ENCODE measurements around the gene RARA. TPM values are rescaled to one million over a fixed set of nuclear protein-coding genes. Genes with fewer than 3 reads are reported as not detected.

The RARA gene
- total and polyA plus RNA-seq, 12 donors, result 11.2 to 34.0 (median 18.9) TPM

DNA sequence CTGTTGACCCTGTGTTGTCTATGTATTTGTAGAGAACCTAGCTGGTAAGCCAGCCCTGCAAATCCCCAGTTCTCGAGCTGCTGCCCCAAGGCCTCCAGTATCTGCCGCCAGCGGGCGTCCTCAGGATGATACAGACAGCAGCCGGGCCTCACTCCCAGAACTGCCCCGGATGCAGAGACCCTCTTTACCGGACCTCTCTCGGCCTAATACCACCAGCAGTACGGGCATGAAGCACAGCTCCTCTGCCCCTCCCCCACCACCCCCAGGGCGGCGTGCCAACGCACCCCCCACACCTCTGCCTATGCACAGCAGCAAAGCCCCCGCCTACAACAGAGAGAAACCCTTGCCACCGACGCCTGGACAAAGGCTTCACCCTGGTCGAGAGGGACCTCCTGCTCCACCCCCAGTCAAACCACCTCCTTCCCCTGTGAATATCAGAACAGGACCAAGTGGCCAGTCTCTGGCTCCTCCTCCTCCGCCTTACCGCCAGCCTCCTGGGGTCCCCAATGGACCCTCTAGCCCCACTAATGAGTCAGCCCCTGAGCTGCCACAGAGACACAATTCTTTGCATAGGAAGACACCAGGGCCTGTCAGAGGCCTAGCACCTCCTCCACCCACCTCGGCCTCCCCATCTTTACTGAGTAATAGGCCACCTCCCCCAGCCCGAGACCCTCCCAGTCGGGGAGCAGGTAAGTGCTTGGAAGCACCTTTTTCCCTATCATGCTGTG is 44.4 kb upstream of the RARA start:
- H3K27ac ChIP-seq, result no peak overlapping the region
- ATAC-seq, result peak in 1 of 8 donors; percentile 13
- H3K4me1 ChIP-seq, result peaks cover 0 to 9% (median 0%) of the 10 kb centered on the region in 9 donors
- TF ChIP-seq, protein P1, sequence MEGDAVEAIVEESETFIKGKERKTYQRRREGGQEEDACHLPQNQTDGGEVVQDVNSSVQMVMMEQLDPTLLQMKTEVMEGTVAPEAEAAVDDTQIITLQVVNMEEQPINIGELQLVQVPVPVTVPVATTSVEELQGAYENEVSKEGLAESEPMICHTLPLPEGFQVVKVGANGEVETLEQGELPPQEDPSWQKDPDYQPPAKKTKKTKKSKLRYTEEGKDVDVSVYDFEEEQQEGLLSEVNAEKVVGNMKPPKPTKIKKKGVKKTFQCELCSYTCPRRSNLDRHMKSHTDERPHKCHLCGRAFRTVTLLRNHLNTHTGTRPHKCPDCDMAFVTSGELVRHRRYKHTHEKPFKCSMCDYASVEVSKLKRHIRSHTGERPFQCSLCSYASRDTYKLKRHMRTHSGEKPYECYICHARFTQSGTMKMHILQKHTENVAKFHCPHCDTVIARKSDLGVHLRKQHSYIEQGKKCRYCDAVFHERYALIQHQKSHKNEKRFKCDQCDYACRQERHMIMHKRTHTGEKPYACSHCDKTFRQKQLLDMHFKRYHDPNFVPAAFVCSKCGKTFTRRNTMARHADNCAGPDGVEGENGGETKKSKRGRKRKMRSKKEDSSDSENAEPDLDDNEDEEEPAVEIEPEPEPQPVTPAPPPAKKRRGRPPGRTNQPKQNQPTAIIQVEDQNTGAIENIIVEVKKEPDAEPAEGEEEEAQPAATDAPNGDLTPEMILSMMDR (IDR thresholded peaks at IDR 0.05), result no peak
- H3K4me3 ChIP-seq, result no peak overlapping the region
- H3K9me3 ChIP-seq, result no peaks in the 10 kb centered on the region
- peaks cover 0 to 100% (median 62%) of the 10 kb centered on the region in 9 donors for H3K36me3 ChIP-seq
- WGBS, 2 donors, result 81 to 84% methylated on average over 21 of the region's 21 CpGs
- H3K27me3 ChIP-seq, result no peaks in the 10 kb centered on the region
- intact Hi-C loops (cut with DNase I), result loop anchor here in 1 of 10 donors (10.0 kb wide), 1 partner anchor 260 kb away; no protein-coding TSS in a partner anchor
- no peak for DNase-seq

DNA sequence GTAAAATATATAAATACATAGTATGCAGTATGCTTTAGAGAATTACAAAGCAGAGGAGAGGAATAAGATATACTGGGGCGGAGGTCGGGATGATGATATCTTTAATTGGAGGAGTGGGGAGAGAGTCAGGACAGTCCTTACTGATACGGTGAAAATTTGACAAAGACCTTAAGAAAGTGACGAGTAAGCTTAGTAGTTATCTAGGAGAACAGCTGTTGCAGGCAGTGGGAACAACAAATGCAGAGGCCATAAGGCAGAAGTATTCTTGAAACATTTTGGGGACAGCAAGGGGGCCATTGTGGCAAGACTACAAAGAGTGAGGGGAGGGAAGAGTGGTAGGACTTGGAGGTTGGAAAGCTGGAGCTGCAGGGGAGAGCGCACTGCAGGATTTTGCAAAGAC is 43.6 kb upstream of the RARA start:
- H3K27ac ChIP-seq, result no peak overlapping the region
- TF ChIP-seq, protein P1 (IDR thresholded peaks at IDR 0.05), result no peak
- intact Hi-C loops (cut with DNase I), result loop anchor here in 1 of 10 donors (10.0 kb wide), 1 partner anchor 261 kb away; no protein-coding TSS in a partner anchor
- H3K36me3 ChIP-seq, result peaks cover 0 to 99% (median 58%) of the 10 kb centered on the region in 9 donors
- no peak for ATAC-seq
- H3K9me3 ChIP-seq, result no peaks in the 10 kb centered on the region
- peaks cover 0 to 6% (median 0%) of the 10 kb centered on the region in 9 donors for H3K4me1 ChIP-seq
- DNase-seq, result no peak
- H3K4me3 ChIP-seq, result no peak overlapping the region
- H3K27me3 ChIP-seq, result no peaks in the 10 kb centered on the region
- WGBS, 2 donors, result 80 to 87% methylated on average over 5 of the region's 5 CpGs

DNA sequence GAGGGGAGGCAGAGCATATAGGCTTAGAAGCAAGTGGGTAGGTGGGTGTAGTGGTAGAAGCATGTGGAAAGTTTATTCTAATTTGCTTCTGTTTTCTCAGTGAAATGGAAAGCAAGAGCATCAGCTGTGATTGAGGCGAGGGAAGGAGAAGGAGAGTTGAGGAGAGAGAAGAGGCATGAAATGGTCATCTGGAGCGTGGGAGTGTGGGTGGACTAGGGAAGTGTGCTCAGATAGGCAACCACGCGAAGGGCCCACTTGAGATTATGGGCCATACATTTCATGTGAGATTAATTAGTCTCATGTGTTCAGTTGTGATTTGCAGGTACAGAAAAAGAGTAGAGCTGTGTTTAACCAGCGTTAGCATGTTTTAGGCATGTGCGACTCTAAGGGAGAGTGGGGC is 42.1 kb upstream of the RARA start:
- peaks cover 0 to 4% (median 0%) of the 10 kb centered on the region in 9 donors for H3K4me1 ChIP-seq
- intact Hi-C loops (cut with DNase I), result loop anchor here in 1 of 10 donors (10.0 kb wide), 1 partner anchor 262 kb away; no protein-coding TSS in a partner anchor
- no peak for DNase-seq

DNA sequence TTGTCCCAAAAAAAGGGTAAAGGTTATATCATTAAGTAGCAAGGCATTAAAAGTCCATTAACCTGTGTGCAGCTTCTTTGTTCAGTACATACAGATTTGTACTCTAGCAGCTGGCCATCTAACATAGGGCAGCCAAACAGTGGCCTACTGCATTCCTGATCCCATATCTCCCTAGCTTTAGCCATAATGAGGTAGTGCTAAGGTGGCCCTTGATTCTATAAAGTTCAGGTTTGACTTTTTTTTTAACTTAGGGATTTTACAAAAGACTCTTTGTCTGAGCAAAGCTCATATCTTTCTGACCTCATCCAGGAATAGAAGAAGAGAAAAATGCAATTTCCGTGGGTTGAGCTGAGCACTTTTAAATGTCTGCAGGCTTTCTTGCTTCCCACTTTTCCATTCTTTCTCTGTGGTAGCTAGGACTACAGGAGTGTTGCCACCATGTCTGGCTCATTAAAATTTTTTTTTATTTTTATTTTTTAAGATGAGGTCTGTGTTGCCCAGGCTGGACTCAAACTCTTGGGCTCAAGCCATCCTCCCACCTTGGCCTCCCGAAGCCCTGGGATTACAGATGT is 40.8 kb upstream of the RARA start:
- TF ChIP-seq, protein P1 (IDR thresholded peaks at IDR 0.05), result no peak
- H3K4me3 ChIP-seq, result no peak overlapping the region

More for the DNA sequence above, 42.1 kb upstream of the RARA start:
- no peak overlapping the region for H3K4me3 ChIP-seq
- no peaks in the 10 kb centered on the region for H3K27me3 ChIP-seq
- ATAC-seq, result no peak
- 88% methylated on average over 6 of the region's 6 CpGs for whole genome bisulfite sequencing, 2 donors
- no peaks in the 10 kb centered on the region for H3K9me3 ChIP-seq
- peaks cover 0 to 99% (median 44%) of the 10 kb centered on the region in 9 donors for H3K36me3 ChIP-seq
- no peak overlapping the region for H3K27ac ChIP-seq
- TF ChIP-seq, protein P1 (IDR thresholded peaks at IDR 0.05), result no peak

More for the DNA sequence above, 40.8 kb upstream of the RARA start:
- Histone ChIP-seq H3K27me3 (no peaks in the 10 kb centered on the region), H3K27ac (no peak overlapping the region), H3K4me1 (peaks cover 0 to 4% (median 0%) of the 10 kb centered on the region in 9 donors), H3K36me3 (peaks cover 0 to 99% (median 38%) of the 10 kb centered on the region in 9 donors), H3K9me3 (no peaks in the 10 kb centered on the region)
- ATAC-seq (no peak), DNase-seq (no peak)
- intact Hi-C loops (cut with DNase I), result loop anchor here in 1 of 10 donors (10.0 kb wide), 1 partner anchor 263 kb away; no protein-coding TSS in a partner anchor
- WGBS, 2 donors, result 87 to 90% methylated on average over 2 of the region's 2 CpGs
